GM12878 (cell line): ENCODE data around the gene RAP1A. TPM values are rescaled to one million over a fixed set of nuclear protein-coding genes. Genes with fewer than 3 reads are reported as not detected.

Experiments
- ASH2L ChIP-seq: fragments of 300-600, 200-600 bp; sonication (generic); IDR thresholded peaks from 2 replicates; pipeline ENCODE4 v1.6.1; 2017; ENCODE audit warnings: low read depth, mild to moderate bottlenecking, borderline replicate concordance
- BCL11A ChIP-seq: IDR thresholded peaks from 2 replicates; pipeline ENCODE4 v1.6.1; 2011; ENCODE audit warnings: low read depth, low read length
- ETV6 ChIP-seq, 2 experiments: fragments of 450-650 bp in 1 of 2; IDR thresholded peaks in 1 of 2; conservative IDR thresholded peaks in 1 of 2; 2 replicates each; pipeline ENCODE4 v1.6.1; 2014; ENCODE audit warnings: antibody characterized with exemption in 1 of 2, borderline replicate concordance in 1 of 2, low read depth in 1 of 2, mild to moderate bottlenecking in 1 of 2, moderate library complexity in 1 of 2
- GATAD2B ChIP-seq: fragments of 450-650 bp; conservative IDR thresholded peaks from 2 replicates; pipeline ENCODE4 v1.6.1; 2017; ENCODE audit warnings: low read depth, mild to moderate bottlenecking, moderate library complexity
- HDAC2 ChIP-seq: fragments of 200-600 bp; sonication (generic); IDR thresholded peaks from 2 replicates; pipeline ENCODE4 v1.6.1; 2017
- HDAC6 ChIP-seq: fragments of 200-600 bp; sonication (generic); IDR thresholded peaks from one replicate; pipeline ENCODE4 v1.8.0; 2017; ENCODE audit warnings: antibody characterized with exemption; ENCODE audit not compliant: unreplicated experiment
- HDGF ChIP-seq: fragments of 450-650 bp; IDR thresholded peaks from 2 replicates; pipeline ENCODE4 v1.6.1; 2016; ENCODE audit warnings: antibody characterized with exemption
- LARP7 ChIP-seq: fragments of 450-650 bp; IDR thresholded peaks from 2 replicates; pipeline ENCODE4 v1.6.1; 2017; ENCODE audit warnings: mild to moderate bottlenecking
- MEF2B ChIP-seq: fragments of 450-650 bp; IDR thresholded peaks from 2 replicates; pipeline ENCODE4 v1.6.1; 2018; ENCODE audit warnings: mild to moderate bottlenecking, moderate library complexity; ENCODE audit not compliant: partially characterized antibody, poor library complexity, severe bottlenecking
- MTA2 ChIP-seq: fragments of 450-650 bp; IDR thresholded peaks from 2 replicates; pipeline ENCODE4 v1.6.1; 2016; ENCODE audit warnings: low read depth, mild to moderate bottlenecking, moderate library complexity
- MYB ChIP-seq: fragments of 150-350 bp; IDR thresholded peaks from 2 replicates; pipeline ENCODE4 v1.6.1; 2014; ENCODE audit warnings: mild to moderate bottlenecking, low read depth, low read length, borderline replicate concordance
- NR2C1 ChIP-seq: fragments of 450-650 bp; IDR thresholded peaks from 2 replicates; pipeline ENCODE4 v1.6.1; 2017; ENCODE audit warnings: antibody characterized with exemption, mild to moderate bottlenecking, moderate library complexity
- NRF1 ChIP-seq: conservative IDR thresholded peaks from 2 replicates; pipeline ENCODE4 v1.6.1; 2011; ENCODE audit warnings: mild to moderate bottlenecking, low read depth, low read length, improper control_type of control experiment
- PAX5 ChIP-seq: IDR thresholded peaks from 2 replicates; pipeline ENCODE4 v1.6.1; 2011; ENCODE audit warnings: low read depth, low read length, borderline replicate concordance
- PML ChIP-seq: IDR thresholded peaks from 2 replicates; pipeline ENCODE4 v1.6.1; 2012; ENCODE audit warnings: low read length, inconsistent platforms
- RB1 ChIP-seq: fragments of 450-650 bp; formaldehyde crosslinking; IDR thresholded peaks from 2 replicates; pipeline ENCODE4 v1.6.1; 2017; ENCODE audit warnings: mild to moderate bottlenecking, borderline replicate concordance
- SMAD1 ChIP-seq: fragments of 450-650 bp; IDR thresholded peaks from 2 replicates; pipeline ENCODE4 v1.6.1; 2018; ENCODE audit warnings: mild to moderate bottlenecking, low read depth; ENCODE audit not compliant: partially characterized antibody
- SMARCA5 ChIP-seq: fragments of 450-650 bp; IDR thresholded peaks from 2 replicates; pipeline ENCODE4 v1.6.1; 2017; ENCODE audit warnings: mild to moderate bottlenecking
- SP1 ChIP-seq: IDR thresholded peaks from one replicate; pipeline ENCODE4 v1.6.1; 2011; ENCODE audit warnings: low read depth, low read length
- STAT3 ChIP-seq: IDR thresholded peaks from 2 replicates; pipeline ENCODE4 v1.6.1; 2011; ENCODE audit warnings: low read depth, low read length, improper control_type of control experiment
- YBX1 ChIP-seq: fragments of 450-650 bp; IDR thresholded peaks from 2 replicates; pipeline ENCODE4 v1.6.1; 2016; ENCODE audit warnings: antibody characterized with exemption
- ZBED1 ChIP-seq: IDR thresholded peaks from 2 replicates; pipeline ENCODE4 v1.6.1; 2016; ENCODE audit warnings: borderline replicate concordance
- ZSCAN29 ChIP-seq: fragments of 450-650 bp; IDR thresholded peaks from 2 replicates; pipeline ENCODE4 v1.6.1; 2017; ENCODE audit warnings: mild to moderate bottlenecking, moderate library complexity
- polyA plus RNA-seq, 11 experiments: library from polyadenylated mRNA; depleted of rRNA in 4 of 11; unstranded in 6 of 11; stranded (reverse) in 5 of 11; fragments of >200 nt; fragmentation: Nextera tagmentation in 4 of 11; fragmentation: Illumina TruSeq in 1 of 11; extraction: Ambion mirVana in 4 of 11; extraction: Trizol in 1 of 11; gene quantifications; 1 replicate in 1 of 11; 2 replicates in 10 of 11; pipeline versions ENCODE4 v1.2.1 to v1.2.3, GENCODE V29; 2011 to 2016; ENCODE audit warnings: inconsistent platforms in 2 of 11, missing spikeins in 2 of 11, low read depth in 1 of 11
- total RNA-seq, 4 experiments: library from RNA; depleted of rRNA in 3 of 4; stranded (reverse); fragments of >200 nt in 3 of 4; fragmentation: Illumina TruSeq in 1 of 4; extraction: Trizol in 1 of 4; gene quantifications; 2 replicates each; pipeline versions ENCODE4 v1.2.1 to v1.2.3, GENCODE V29; 2013 to 2021
- TF ChIP-seq, protein P1 (sequence below): IDR thresholded peaks from 2 replicates; pipeline ENCODE4 v1.6.1; 2012; ENCODE audit warnings: low read length, inconsistent platforms
- TF ChIP-seq, protein P2 (sequence below): fragments of 450-650 bp; IDR thresholded peaks from 2 replicates; pipeline ENCODE4 v1.6.1; 2017; ENCODE audit warnings: borderline replicate concordance
- TF ChIP-seq, protein P3 (sequence below): fragments of 150-350 bp; IDR thresholded peaks from 2 replicates; pipeline ENCODE4 v1.6.1; 2016; ENCODE audit warnings: low read depth, low read length
- TF ChIP-seq, protein P4 (sequence below): fragments of 450-650 bp; IDR thresholded peaks from 2 replicates; pipeline ENCODE4 v1.6.1; 2017; ENCODE audit warnings: mild to moderate bottlenecking

RAP1A gene
- total and polyA plus RNA-seq, 10 of the 15 experiments (the other 5 are each of a cell fraction or from before 2014, with no cell fraction given): 38.4 to 213 (median 86.0) TPM

DNA sequence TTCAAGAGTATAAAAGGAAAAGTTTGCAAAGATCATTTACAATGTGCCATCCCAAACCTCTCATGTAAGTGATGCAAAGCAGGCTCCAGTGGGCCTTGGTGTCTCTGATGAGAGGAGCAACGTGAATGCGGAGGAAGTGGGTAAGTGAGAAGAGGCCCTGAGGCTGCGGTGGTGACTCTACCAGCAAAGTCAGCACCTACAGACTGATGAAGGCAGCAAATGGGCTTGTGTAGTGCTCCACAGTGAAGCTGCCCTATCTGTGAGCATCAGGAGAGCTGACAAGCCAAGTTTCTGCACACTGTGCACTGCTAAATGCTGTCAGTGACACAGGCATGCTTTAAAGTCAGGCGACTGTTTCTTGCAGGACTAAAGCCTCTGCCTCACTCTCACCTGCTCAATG, 15.6 kb upstream of the RAP1A start (continued):
- TF ChIP-seq, protein P1, sequence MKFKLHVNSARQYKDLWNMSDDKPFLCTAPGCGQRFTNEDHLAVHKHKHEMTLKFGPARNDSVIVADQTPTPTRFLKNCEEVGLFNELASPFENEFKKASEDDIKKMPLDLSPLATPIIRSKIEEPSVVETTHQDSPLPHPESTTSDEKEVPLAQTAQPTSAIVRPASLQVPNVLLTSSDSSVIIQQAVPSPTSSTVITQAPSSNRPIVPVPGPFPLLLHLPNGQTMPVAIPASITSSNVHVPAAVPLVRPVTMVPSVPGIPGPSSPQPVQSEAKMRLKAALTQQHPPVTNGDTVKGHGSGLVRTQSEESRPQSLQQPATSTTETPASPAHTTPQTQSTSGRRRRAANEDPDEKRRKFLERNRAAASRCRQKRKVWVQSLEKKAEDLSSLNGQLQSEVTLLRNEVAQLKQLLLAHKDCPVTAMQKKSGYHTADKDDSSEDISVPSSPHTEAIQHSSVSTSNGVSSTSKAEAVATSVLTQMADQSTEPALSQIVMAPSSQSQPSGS: no peak
- TF ChIP-seq SMAD1: no peak
- TF ChIP-seq SMARCA5: no peak
- TF ChIP-seq LARP7: no peak
- TF ChIP-seq RB1: no peak
- TF ChIP-seq ZSCAN29: no peak
- no peak for TF ChIP-seq STAT3
- TF ChIP-seq PAX5: peak; percentile 6; the same call in 1 of the 2 replicates
- TF ChIP-seq HDAC2: no peak
- TF ChIP-seq YBX1: no peak
- TF ChIP-seq NRF1: no peak
- peak in 1 of 2 experiments; percentile 56; a peak in 2 of 4 replicates for TF ChIP-seq ETV6 (conservative IDR thresholded peaks at IDR 0.05 in 1 of 2, IDR thresholded peaks at IDR 0.05 in 1 of 2; ENCODE audit: borderline replicate concordance in 1 of 2, low read depth in 1 of 2)
- TF ChIP-seq NR2C1: no peak
- TF ChIP-seq, protein P2, sequence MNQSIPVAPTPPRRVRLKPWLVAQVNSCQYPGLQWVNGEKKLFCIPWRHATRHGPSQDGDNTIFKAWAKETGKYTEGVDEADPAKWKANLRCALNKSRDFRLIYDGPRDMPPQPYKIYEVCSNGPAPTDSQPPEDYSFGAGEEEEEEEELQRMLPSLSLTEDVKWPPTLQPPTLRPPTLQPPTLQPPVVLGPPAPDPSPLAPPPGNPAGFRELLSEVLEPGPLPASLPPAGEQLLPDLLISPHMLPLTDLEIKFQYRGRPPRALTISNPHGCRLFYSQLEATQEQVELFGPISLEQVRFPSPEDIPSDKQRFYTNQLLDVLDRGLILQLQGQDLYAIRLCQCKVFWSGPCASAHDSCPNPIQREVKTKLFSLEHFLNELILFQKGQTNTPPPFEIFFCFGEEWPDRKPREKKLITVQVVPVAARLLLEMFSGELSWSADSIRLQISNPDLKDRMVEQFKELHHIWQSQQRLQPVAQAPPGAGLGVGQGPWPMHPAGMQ: no peak
- TF ChIP-seq ZBED1: peak; percentile 47; the same call in 1 of the 2 replicates
- TF ChIP-seq GATAD2B: no peak
- TF ChIP-seq MTA2: peak; percentile 43; the same call in 1 of the 2 replicates
- TF ChIP-seq HDGF: peak; percentile 68; the same call in 1 of the 2 replicates
- TF ChIP-seq ASH2L: no peak
- TF ChIP-seq SP1: peak; percentile 61
- TF ChIP-seq, protein P3, sequence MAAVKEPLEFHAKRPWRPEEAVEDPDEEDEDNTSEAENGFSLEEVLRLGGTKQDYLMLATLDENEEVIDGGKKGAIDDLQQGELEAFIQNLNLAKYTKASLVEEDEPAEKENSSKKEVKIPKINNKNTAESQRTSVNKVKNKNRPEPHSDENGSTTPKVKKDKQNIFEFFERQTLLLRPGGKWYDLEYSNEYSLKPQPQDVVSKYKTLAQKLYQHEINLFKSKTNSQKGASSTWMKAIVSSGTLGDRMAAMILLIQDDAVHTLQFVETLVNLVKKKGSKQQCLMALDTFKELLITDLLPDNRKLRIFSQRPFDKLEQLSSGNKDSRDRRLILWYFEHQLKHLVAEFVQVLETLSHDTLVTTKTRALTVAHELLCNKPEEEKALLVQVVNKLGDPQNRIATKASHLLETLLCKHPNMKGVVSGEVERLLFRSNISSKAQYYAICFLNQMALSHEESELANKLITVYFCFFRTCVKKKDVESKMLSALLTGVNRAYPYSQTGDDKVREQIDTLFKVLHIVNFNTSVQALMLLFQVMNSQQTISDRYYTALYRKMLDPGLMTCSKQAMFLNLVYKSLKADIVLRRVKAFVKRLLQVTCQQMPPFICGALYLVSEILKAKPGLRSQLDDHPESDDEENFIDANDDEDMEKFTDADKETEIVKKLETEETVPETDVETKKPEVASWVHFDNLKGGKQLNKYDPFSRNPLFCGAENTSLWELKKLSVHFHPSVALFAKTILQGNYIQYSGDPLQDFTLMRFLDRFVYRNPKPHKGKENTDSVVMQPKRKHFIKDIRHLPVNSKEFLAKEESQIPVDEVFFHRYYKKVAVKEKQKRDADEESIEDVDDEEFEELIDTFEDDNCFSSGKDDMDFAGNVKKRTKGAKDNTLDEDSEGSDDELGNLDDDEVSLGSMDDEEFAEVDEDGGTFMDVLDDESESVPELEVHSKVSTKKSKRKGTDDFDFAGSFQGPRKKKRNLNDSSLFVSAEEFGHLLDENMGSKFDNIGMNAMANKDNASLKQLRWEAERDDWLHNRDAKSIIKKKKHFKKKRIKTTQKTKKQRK: no peak
- TF ChIP-seq, protein P4, sequence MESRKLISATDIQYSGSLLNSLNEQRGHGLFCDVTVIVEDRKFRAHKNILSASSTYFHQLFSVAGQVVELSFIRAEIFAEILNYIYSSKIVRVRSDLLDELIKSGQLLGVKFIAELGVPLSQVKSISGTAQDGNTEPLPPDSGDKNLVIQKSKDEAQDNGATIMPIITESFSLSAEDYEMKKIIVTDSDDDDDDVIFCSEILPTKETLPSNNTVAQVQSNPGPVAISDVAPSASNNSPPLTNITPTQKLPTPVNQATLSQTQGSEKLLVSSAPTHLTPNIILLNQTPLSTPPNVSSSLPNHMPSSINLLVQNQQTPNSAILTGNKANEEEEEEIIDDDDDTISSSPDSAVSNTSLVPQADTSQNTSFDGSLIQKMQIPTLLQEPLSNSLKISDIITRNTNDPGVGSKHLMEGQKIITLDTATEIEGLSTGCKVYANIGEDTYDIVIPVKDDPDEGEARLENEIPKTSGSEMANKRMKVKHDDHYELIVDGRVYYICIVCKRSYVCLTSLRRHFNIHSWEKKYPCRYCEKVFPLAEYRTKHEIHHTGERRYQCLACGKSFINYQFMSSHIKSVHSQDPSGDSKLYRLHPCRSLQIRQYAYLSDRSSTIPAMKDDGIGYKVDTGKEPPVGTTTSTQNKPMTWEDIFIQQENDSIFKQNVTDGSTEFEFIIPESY: no peak
- no peak for TF ChIP-seq PML
- no peak for TF ChIP-seq MEF2B
- no peak for TF ChIP-seq MYB
- TF ChIP-seq HDAC6: no peak
- no peak for TF ChIP-seq BCL11A
